ENCODE measurements around the gene TTLL6. TPM values are rescaled to one million over a fixed set of nuclear protein-coding genes. Genes with fewer than 3 reads are reported as not detected.

Gene TTLL6
- total and polyA plus RNA-seq, 3 donors from 2014 or later, result 18.5 to 70.9 (median 44.3) TPM

- WGBS, 2 donors, result 6 to 15% methylated on average over 8 to 38 of the region's 38 CpGs
- no peaks in the 10 kb centered on the region for H3K27me3 ChIP-seq
- intact Hi-C loops (cut with DNase I; ENCODE audit: low total_unique reads), result loop anchor here (5.0 to 10.0 kb wide), 2 partner anchors 69 to 157 kb away; no protein-coding TSS in a partner anchor
- TF ChIP-seq CTCF (IDR thresholded peaks at IDR 0.05), result no peak
- TF ChIP-seq POLR2A (IDR thresholded peaks at IDR 0.05), result no peak
- no peak for DNase-seq
- H3K27ac ChIP-seq, result no peak overlapping the region
- no peaks in the 10 kb centered on the region for H3K36me3 ChIP-seq (ENCODE audit: low read depth, missing control alignments)
- peaks cover 23% of the 10 kb centered on the region for H3K4me1 ChIP-seq
- no peak overlapping the region for H3K4me3 ChIP-seq
- no peaks in the 10 kb centered on the region for H3K9me3 ChIP-seq
Observed at GRCh38 chr17:48725288-48726064, 91.6 kb downstream of the TTLL6 start.

- 2 to 3% methylated on average over 16 of the region's 16 CpGs for WGBS, 2 donors
- Histone ChIP-seq H3K9me3 (no peaks in the 10 kb centered on the region), H3K4me1 (peaks cover 23% of the 10 kb centered on the region), H3K4me3 (no peak overlapping the region), H3K36me3 (ENCODE audit: low read depth, missing control alignments) (no peaks in the 10 kb centered on the region), H3K27me3 (no peaks in the 10 kb centered on the region), H3K27ac (no peak overlapping the region)
- TF ChIP-seq POLR2A (IDR thresholded peaks at IDR 0.05) (no peak), CTCF (IDR thresholded peaks at IDR 0.05) (no peak)
- intact Hi-C loops (cut with DNase I; ENCODE audit: low total_unique reads), result loop anchor here (5.0 to 10.0 kb wide), 2 partner anchors 70 to 157 kb away; no protein-coding TSS in a partner anchor
- DNase-seq, result no peak
Observed at GRCh38 chr17:48725004-48725287, 92.1 kb downstream of the TTLL6 start.

GRCh38 chr17:48724251-48725003 lies 92.6 kb downstream of the TTLL6 start:
- WGBS, 2 donors, result 8 to 10% methylated on average over 31 to 32 of the region's 32 CpGs
- intact Hi-C loops (cut with DNase I; ENCODE audit: low total_unique reads), result loop anchor here (5.0 to 10.0 kb wide), 2 partner anchors 70 to 158 kb away; no protein-coding TSS in a partner anchor

More at GRCh38 chr17:48724251-48725003, 92.6 kb downstream of the TTLL6 start:
- H3K9me3 ChIP-seq, result no peaks in the 10 kb centered on the region
- H3K4me3 ChIP-seq, result no peak overlapping the region
- no peaks in the 10 kb centered on the region for H3K36me3 ChIP-seq (ENCODE audit: low read depth, missing control alignments)
- H3K27me3 ChIP-seq, result no peaks in the 10 kb centered on the region
- no peak overlapping the region for H3K27ac ChIP-seq
- TF ChIP-seq CTCF (IDR thresholded peaks at IDR 0.05) (peak; percentile 60 to 71 (median 68)), POLR2A (IDR thresholded peaks at IDR 0.05) (no peak)
- DNase-seq, result peak; percentile 95
- H3K4me1 ChIP-seq, result peaks cover 23% of the 10 kb centered on the region

All from testis (tissue), 3 donors.